ENCODE data around the gene TLE6. TPM values are rescaled to one million over a fixed set of nuclear protein-coding genes. Genes with fewer than 3 reads are reported as not detected.

The TLE6 gene
- polyA plus RNA-seq, 1 donor from 2014 or later: 5.7 TPM

GRCh38 chr19:3024870-3025548 lies 47.6 kb downstream of the TLE6 start:
- no peak overlapping the region for H3K4me3 ChIP-seq (ENCODE audit: low read length)
- peaks cover 58% of the 10 kb centered on the region for H3K27me3 ChIP-seq (ENCODE audit: insufficient read depth, low read depth, low read length)
- no peak overlapping the region for H2AFZ ChIP-seq (ENCODE audit: low read depth, low read length)
- no peaks in the 10 kb centered on the region for H3F3A ChIP-seq (ENCODE audit: insufficient read depth, low read length, poor library complexity, severe bottlenecking)
- no peaks in the 10 kb centered on the region for H3K79me2 ChIP-seq (replicated peaks; ENCODE audit: insufficient read depth, low read length)
- H3K27ac ChIP-seq (ENCODE audit: low read length): no peak overlapping the region
- H3K4me2 ChIP-seq (ENCODE audit: low read length): no peak overlapping the region
- no peaks in the 10 kb centered on the region for H4K20me1 ChIP-seq (ENCODE audit: insufficient read depth)
- no peaks in the 10 kb centered on the region for H3K9me2 ChIP-seq (ENCODE audit: insufficient read depth, low read length)
- H3K9ac ChIP-seq (ENCODE audit: low read length): no peak overlapping the region
- TF ChIP-seq SMC3 (conservative IDR thresholded peaks at IDR 0.05; ENCODE audit: poor library complexity): no peak
- no peak for TF ChIP-seq CTCF (IDR thresholded peaks at IDR 0.05; ENCODE audit: poor library complexity, severe bottlenecking)
- no peak for TF ChIP-seq REST (IDR thresholded peaks at IDR 0.05; ENCODE audit: borderline replicate concordance)
- no peak for TF ChIP-seq POLR2AphosphoS5 (IDR thresholded peaks at IDR 0.05)
- no peak for TF ChIP-seq RAD21 (conservative IDR thresholded peaks at IDR 0.05)
- TF ChIP-seq MXI1 (conservative IDR thresholded peaks at IDR 0.05; ENCODE audit: poor library complexity, severe bottlenecking): no peak
- no peak for TF ChIP-seq EZH2 (IDR thresholded peaks at IDR 0.05; ENCODE audit: borderline replicate concordance, insufficient read depth, low read length, poor library complexity, severe bottlenecking)
- no peak for TF ChIP-seq EP300 (conservative IDR thresholded peaks at IDR 0.05; ENCODE audit: poor library complexity, severe bottlenecking)
- no peak for TF ChIP-seq TAF1 (IDR thresholded peaks at IDR 0.05; ENCODE audit: low read depth)
- no peaks in the 10 kb centered on the region for H3K9me3 ChIP-seq (ENCODE audit: low read length)
- H3K36me3 ChIP-seq (ENCODE audit: insufficient read depth, low read length): no peaks in the 10 kb centered on the region

GRCh38 chr19:3025549-3025886 lies 48.2 kb downstream of the TLE6 start:
- Histone ChIP-seq H3K36me3 (ENCODE audit: insufficient read depth, low read length) (no peaks in the 10 kb centered on the region), H3K79me2 (replicated peaks; ENCODE audit: insufficient read depth, low read length) (no peaks in the 10 kb centered on the region), H3F3A (ENCODE audit: insufficient read depth, low read length, poor library complexity, severe bottlenecking) (no peaks in the 10 kb centered on the region), H3K4me3 (ENCODE audit: low read length) (no peak overlapping the region), H3K9ac (ENCODE audit: low read length) (no peak overlapping the region), H4K20me1 (ENCODE audit: insufficient read depth) (no peaks in the 10 kb centered on the region), H3K27me3 (ENCODE audit: insufficient read depth, low read depth, low read length) (peaks cover 63% of the 10 kb centered on the region), H2AFZ (ENCODE audit: low read depth, low read length) (no peak overlapping the region), H3K27ac (ENCODE audit: low read length) (no peak overlapping the region), H3K9me2 (ENCODE audit: insufficient read depth, low read length) (no peaks in the 10 kb centered on the region), H3K9me3 (ENCODE audit: low read length) (no peaks in the 10 kb centered on the region), H3K4me2 (ENCODE audit: low read length) (no peak overlapping the region)
- TF ChIP-seq RAD21 (conservative IDR thresholded peaks at IDR 0.05) (no peak), MXI1 (conservative IDR thresholded peaks at IDR 0.05; ENCODE audit: poor library complexity, severe bottlenecking) (no peak), POLR2AphosphoS5 (IDR thresholded peaks at IDR 0.05) (no peak), REST (IDR thresholded peaks at IDR 0.05; ENCODE audit: borderline replicate concordance) (no peak), CTCF (IDR thresholded peaks at IDR 0.05; ENCODE audit: poor library complexity, severe bottlenecking) (no peak), EZH2 (IDR thresholded peaks at IDR 0.05; ENCODE audit: borderline replicate concordance, insufficient read depth, low read length, poor library complexity, severe bottlenecking) (no peak), SMC3 (conservative IDR thresholded peaks at IDR 0.05; ENCODE audit: poor library complexity) (no peak), EP300 (conservative IDR thresholded peaks at IDR 0.05; ENCODE audit: poor library complexity, severe bottlenecking) (no peak), TAF1 (IDR thresholded peaks at IDR 0.05; ENCODE audit: low read depth) (no peak)
